Skeletal muscle cell (primary cell): Measurements from ENCODE around the gene PRDM4.

Experiments
- DNase-seq: peaks from one replicate; pipeline ENCODE4 v3.0.0-alpha.2; 2010; ENCODE audit warnings: low read depth
- H3K4me3 ChIP-seq: 2 replicates; pipeline ENCODE4 v1.5.1; 2011; ENCODE audit warnings: low read depth, mild to moderate bottlenecking, control low read depth, low read length, moderate library complexity

The PRDM4 gene

GRCh38 chr12:107760809-107761501 lies at the start of gene PRDM4:
Gene PRDM4 (minus strand): TSS chr12:107761137. CDS start chr12:107760515, 622 bp downstream.
- peak within 1 kb of the TSS; percentile 91 for H3K4me3 ChIP-seq
- peak; percentile 80 for DNase-seq

DNA sequence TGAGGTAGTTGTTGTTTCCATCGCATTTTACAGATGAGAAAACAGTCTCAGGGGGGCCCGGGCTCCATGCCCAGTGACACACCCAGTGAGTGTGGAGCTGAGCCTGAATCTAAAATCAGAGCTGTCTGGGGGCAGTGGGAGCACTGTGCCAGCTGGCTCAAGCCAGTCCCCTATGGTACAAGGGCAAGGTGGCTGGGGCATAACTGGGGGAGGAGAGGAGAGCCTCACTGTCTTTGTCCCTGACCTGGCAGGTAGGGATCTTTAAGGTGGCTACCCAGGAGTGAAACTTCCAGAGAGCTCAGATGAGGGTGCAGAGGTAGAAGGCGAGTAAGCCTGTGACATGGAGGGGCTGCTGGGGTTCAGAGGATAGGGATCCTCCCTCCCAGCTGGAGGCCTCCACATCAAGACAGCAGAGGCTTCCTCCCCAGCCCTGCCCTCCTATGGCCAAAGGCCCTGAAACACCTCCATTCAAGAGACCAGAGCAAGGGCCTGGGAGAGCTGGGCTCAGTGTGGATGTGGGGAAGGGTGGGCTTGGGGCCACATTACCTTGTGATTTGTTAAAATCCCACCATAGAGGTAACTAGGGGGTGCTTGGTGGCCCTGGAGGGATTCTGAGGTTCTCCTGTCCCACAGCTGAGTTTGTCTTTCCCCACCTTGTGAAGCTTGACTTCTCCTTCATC lies 46.7 kb upstream of the PRDM4 start:
- H3K4me3 ChIP-seq: no peak overlapping the region
- DNase-seq: no peak

GRCh38 chr12:107805488-107806180 lies 44.7 kb upstream of the PRDM4 start:
- DNase-seq: no peak
- H3K4me3 ChIP-seq: no peak overlapping the region

GRCh38 chr12:107803092-107803491 lies 42.2 kb upstream of the PRDM4 start:
- DNase-seq: no peak
- H3K4me3 ChIP-seq: no peak overlapping the region

DNA sequence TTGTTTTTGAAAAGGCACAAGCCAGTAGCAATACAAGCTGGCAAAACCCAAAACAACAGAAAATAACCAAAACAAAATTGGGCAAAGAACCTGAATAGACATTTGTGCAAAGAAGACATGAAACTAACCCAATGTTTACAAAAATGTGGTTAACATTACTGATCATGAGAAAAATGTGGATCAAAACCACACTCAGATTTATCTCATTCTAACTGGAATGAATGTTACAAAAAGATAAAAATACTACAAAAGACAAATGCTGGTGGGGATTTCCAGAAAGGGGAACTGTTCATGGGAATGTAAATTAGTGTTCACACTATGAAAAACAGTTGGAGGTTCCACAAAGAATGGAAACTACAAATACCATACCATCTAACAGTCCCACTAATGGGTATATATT lies 40.2 kb upstream of the PRDM4 start:
- DNase-seq: no peak

GRCh38 chr12:107798580-107798979 lies 37.6 kb upstream of the PRDM4 start:
- no peak for DNase-seq
- no peak overlapping the region for H3K4me3 ChIP-seq

More for the DNA sequence above, 40.2 kb upstream of the PRDM4 start:
- H3K4me3 ChIP-seq: no peak overlapping the region

DNA sequence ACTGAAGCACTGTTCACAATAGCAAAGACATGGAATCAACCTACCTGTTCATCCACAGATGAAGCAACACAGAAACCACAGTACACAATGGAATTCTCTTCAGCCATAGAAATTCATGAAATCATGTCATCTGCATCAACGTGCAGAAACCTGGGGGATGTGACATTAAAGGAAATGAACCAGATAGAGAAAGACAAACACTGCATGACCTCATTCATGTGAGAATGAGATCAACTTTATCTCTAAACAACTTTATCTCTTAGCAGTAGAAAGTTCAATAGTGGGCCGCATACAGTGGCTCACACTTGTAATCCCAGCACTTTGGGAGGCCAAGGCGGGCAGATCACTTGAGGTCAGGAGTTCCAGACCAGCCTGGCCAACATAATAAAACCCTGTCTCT lies 33.5 kb upstream of the PRDM4 start:
- no peak for DNase-seq
- no peak overlapping the region for H3K4me3 ChIP-seq

- no peak overlapping the region for H3K4me3 ChIP-seq
- DNase-seq: no peak
Observed at GRCh38 chr12:107791465-107792089, 30.6 kb upstream of the PRDM4 start.

DNA sequence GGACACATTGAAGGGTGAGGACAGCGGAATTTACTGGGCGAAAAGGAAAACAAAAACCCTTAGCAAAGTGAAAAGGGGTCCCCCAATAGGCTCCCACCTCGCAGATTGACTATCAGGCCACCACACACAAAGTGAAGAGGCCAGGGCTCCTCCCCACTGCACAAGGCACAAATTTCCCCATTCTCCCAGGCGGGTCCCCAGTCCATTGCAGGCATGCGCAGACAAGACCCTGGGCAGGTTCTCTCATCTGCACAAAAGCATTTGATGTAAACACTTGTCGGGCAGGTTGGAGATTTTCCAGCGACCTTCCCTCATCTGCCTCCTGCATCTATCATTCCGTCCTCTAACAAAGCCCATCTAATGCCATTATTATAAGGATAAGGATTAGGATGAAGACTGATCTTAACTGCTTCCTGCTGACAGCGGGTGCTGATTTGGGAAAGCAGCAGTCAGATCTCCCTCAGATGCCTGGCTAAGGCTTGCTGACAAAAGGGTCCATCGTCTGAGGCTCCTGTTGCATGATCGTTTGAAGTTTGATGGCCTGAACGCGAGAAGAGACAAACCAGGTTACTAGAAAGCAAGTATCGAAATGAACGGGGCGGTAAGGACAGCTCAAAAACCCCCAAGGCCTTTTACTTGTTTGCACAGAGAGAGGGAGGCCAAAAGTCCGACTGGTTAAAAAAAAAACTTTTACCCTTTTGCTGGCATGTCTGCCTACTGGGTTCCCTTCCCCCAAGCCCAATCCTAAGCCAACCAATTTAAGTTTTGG lies 27.9 kb upstream of the PRDM4 start:
- no peak for DNase-seq
- no peak overlapping the region for H3K4me3 ChIP-seq

DNA sequence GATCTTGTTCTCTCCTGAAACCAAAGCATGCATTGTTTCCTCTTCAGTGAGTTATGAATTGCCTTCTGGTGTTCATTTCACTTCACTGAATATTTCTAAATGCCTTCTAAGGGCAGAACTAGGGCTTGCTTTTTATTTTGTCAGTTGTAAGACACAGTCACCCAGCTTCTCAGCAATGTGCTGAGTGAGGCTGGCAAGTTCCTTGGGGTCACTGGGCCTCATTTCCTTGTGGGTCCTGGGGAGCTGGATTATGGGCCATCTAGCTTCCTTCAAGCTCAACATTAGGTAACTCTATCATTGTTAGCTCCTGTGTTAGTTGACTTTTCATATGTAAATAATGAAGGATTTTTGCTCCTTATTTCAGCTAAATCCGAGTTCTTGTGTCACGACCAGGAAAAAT lies 27.3 kb upstream of the PRDM4 start:
- DNase-seq: no peak
- H3K4me3 ChIP-seq: no peak overlapping the region

DNA sequence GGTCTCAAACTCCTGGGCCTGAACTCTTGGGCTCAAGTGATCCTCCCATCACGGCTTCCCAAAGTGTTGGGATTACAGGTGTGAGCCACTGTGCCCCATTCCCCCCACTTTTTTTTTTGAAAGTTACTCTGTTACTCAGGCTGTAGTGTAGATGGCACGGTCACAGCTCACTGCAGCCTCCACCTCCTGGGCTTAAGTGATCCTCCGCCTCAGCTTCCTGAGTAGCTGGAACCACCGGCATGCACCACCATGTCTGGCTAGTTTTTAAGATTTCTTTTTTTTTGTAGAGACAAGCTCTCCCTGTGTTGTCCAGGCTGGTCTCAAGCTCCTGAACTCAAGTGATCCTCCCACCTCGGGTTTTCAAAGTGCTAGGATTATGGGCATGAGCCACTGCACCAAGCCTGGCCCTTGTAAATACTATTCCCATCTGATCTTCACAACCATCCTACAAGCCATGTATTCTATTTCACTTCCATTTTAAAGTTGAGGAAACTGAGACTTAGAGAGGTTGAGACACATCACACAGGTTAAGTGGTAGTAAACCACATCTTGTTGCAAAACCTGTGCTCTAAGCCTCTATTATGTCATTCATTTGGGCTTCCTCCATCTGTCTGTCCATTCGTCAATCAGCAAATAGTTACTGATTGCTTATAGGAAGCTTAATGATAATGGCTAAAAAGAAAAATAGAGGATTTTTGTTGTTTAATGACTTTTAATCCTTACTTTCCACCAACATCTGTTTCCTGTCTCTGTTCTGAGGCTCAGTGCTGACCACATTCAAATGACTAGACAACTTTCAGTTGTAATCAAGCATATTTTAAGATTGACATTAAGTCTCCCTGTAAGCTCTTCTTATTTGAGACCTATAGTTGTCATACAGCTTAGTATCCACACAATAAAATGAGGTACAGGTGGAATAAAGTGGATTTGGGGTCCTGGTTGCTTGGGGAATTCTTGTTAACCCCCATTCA lies 22.8 kb upstream of the PRDM4 start:
- H3K4me3 ChIP-seq: no peak overlapping the region
- DNase-seq: no peak

DNA sequence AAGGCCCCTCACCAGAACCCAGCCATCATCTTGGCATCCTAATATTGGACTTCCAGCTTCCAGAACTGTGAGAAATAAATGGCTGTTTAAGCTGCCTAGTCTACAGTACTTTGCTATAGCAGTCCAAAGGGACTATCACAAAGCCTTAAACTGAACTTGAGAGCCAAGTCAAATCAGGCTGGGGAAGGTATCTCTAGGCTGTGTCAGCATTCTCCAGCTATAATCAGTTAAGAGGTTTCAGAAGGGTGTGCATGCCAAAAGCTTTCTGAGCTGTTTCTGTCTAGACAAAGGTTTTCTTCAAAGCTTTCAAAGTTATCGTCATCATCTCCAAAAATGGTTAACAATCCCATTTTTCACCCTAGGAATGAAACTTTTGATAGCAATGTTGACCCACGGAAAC lies 21.1 kb upstream of the PRDM4 start:
- H3K4me3 ChIP-seq: no peak overlapping the region
- DNase-seq: no peak

- DNase-seq: no peak
- no peak overlapping the region for H3K4me3 ChIP-seq
Observed at GRCh38 chr12:107780298-107780697, 19.4 kb upstream of the PRDM4 start.

GRCh38 chr12:107779077-107779831 lies 18.3 kb upstream of the PRDM4 start:
- H3K4me3 ChIP-seq: no peak overlapping the region
- no peak for DNase-seq

GRCh38 chr12:107778383-107779025 lies 17.6 kb upstream of the PRDM4 start:
- no peak overlapping the region for H3K4me3 ChIP-seq
- DNase-seq: no peak

GRCh38 chr12:107776171-107776570 lies 15.2 kb upstream of the PRDM4 start:
- no peak overlapping the region for H3K4me3 ChIP-seq

DNA sequence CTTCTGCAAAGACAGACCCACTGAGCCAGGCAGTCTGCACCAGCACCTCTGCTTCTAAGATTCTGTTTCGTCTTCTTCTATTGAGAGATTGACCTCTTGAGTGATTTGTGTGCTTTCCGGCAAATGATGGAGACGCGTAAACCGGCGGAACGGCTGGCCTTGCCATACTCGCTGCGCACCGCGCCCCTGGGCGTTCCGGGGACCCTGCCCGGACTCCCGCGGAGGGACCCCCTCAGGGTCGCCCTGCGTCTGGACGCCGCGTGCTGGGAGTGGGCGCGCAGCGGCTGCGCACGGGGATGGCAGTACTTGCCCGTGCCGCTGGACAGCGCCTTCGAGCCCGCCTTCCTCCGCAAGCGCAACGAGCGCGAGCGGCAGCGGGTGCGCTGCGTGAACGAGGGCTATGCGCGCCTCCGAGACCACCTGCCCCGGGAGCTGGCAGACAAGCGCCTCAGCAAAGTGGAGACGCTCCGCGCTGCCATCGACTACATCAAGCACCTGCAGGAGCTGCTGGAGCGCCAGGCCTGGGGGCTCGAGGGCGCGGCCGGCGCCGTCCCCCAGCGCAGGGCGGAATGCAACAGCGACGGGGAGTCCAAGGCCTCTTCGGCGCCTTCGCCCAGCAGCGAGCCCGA lies 14.3 kb upstream of the PRDM4 start:
- H3K4me3 ChIP-seq: no peak overlapping the region
- DNase-seq: no peak

More at GRCh38 chr12:107776171-107776570, 15.2 kb upstream of the PRDM4 start:
- DNase-seq: no peak
